Loucy (cell line): ENCODE results near the gene CAB39.

Experiments used
- EZH2phosphoT487 ChIP-seq: fragments of 200-600 bp; IDR thresholded peaks from 2 replicates; pipeline ENCODE4 v1.6.1; 2018; ENCODE audit warnings: antibody characterized with exemption, mild to moderate bottlenecking, moderate library complexity, borderline replicate concordance
- TF ChIP-seq, protein P1 (sequence below): fragments of 200-600 bp; sonication (generic); conservative IDR thresholded peaks from 2 replicates; pipeline ENCODE4 v1.5.1; 2014; ENCODE audit warnings: mild to moderate bottlenecking, antibody characterized with exemption, low read length

DNA sequence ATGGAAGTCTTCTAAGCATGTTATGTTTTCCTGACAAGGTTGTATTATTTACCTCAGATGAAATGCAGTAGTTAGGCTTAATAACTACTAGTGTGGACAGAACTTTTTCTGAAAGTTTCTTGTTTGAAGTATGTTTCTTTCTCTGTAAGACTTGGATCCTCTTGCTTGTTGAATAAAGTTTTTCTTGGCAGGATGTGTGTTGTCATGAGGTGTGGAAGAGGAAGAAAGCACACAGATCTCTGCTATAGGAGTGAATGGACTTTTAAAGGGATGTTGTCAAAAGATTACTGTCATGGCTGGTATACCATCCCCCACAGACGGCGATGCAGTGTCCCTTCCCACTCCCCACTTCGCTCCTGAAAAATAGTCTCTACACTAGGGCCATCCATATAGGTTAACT is 2.6 kb downstream of the CAB39 start:
- TF ChIP-seq, protein P1, sequence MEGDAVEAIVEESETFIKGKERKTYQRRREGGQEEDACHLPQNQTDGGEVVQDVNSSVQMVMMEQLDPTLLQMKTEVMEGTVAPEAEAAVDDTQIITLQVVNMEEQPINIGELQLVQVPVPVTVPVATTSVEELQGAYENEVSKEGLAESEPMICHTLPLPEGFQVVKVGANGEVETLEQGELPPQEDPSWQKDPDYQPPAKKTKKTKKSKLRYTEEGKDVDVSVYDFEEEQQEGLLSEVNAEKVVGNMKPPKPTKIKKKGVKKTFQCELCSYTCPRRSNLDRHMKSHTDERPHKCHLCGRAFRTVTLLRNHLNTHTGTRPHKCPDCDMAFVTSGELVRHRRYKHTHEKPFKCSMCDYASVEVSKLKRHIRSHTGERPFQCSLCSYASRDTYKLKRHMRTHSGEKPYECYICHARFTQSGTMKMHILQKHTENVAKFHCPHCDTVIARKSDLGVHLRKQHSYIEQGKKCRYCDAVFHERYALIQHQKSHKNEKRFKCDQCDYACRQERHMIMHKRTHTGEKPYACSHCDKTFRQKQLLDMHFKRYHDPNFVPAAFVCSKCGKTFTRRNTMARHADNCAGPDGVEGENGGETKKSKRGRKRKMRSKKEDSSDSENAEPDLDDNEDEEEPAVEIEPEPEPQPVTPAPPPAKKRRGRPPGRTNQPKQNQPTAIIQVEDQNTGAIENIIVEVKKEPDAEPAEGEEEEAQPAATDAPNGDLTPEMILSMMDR, result no peak
- TF ChIP-seq EZH2phosphoT487, result no peak
